SK-N-MC (cell line): ENCODE data around the gene PDCD11.

Source experiments
- DNase-seq: peaks from one replicate; pipeline ENCODE4 v3.0.0-alpha.2; 2011; ENCODE audit warnings: low read depth, low spot score
- H3K27ac ChIP-seq: fragments of 200-600 bp; sonication (generic); 2 replicates; pipeline ENCODE4 v1.5.1; 2016; ENCODE audit warnings: mixed run types
- H3K36me3 ChIP-seq: fragments of 200-600 bp; sonication (generic); 2 replicates; pipeline ENCODE4 v1.6.1; 2017; ENCODE audit warnings: antibody characterized with exemption, low read length, mixed read lengths; ENCODE audit not compliant: insufficient read depth
- H3K4me3 ChIP-seq: fragments of 200-600 bp; sonication (generic); 2 replicates; pipeline ENCODE4 v1.5.1; 2016
- H3K9ac ChIP-seq: fragments of 200-600 bp; sonication (generic); 2 replicates; pipeline ENCODE4 v1.8.0; 2017; ENCODE audit warnings: mixed run types, mixed read lengths; ENCODE audit not compliant: insufficient read length
- H3K9me3 ChIP-seq: fragments of 200-600 bp; sonication (generic); 2 replicates; pipeline ENCODE4 v1.6.1; 2017; ENCODE audit warnings: low read depth, mild to moderate bottlenecking, antibody characterized with exemption, low read length, moderate library complexity, mixed read lengths
- EZH2 ChIP-seq: fragments of 200-600 bp; sonication (generic); IDR thresholded peaks from one replicate; pipeline ENCODE4 v1.6.1; 2017; ENCODE audit warnings: antibody characterized with exemption
- FOXP2 ChIP-seq: optimal IDR thresholded peaks from 2 replicates; pipeline ENCODE3; 2011; ENCODE audit warnings: mild to moderate bottlenecking, moderate library complexity; ENCODE audit not compliant: insufficient read depth; ENCODE audit errors: extremely low read length, control extremely low read depth
- POLR2AphosphoS5 ChIP-seq: IDR thresholded peaks from 2 replicates; pipeline ENCODE4 v1.6.1; 2012; ENCODE audit warnings: mild to moderate bottlenecking, low read depth, low read length, borderline replicate concordance

PDCD11 gene

DNA sequence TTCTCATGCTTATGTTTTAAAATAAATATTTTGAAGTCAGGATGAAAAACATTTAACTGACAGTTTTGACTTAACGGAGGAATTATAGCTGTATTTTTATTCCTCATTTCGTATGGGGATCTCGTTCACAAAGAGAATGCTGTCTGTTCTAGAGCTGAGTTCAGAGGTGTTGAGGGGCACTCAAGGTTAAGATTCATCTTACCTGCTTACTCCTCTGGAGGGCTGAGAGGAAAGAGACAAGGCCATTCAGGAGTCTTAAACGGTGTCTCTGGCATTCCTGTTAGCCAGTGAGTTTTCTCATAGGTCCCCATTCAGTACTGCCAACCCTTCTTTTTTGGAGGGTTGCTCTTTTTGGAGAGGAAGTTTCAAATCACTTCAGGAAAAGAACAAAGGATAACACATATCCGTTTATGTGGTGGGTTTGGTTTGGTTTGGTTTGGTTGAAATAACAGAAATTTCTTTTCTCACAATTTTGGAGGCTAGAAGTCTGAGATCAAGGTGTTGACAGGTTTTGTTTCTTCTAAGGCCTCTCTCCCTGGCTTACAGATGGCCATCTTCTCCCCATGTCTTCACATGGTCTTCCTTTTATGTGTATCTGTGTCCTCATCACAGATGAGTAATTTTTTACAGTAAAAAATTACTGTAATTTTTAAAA, 32.7 kb downstream of the PDCD11 start:
- peaks cover 47% of the 10 kb centered on the region for H3K36me3 ChIP-seq
- H3K4me3 ChIP-seq, result no peak overlapping the region

DNA sequence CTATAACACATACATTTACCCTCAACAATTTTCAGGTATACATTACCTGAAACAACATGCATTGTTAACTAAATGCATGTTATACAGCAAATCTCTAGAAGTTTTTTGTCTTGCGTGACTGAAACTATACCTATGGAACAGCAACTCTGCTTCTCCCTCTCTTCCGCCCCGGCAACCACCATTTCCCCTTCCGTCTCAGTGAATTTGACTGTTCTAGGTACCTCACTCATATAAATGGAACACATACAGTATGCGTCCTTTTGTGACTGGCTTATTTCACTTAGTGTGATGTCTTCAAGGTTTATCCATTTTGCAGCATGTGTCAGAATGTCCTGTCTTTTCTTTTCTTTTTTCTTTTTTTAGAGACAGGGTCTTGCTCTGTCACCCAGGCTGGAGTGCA, 33.2 kb downstream of the PDCD11 start:
- no peak overlapping the region for H3K9ac ChIP-seq
- peaks cover 47% of the 10 kb centered on the region for H3K36me3 ChIP-seq
- H3K27ac ChIP-seq, result no peak overlapping the region
- no peak for DNase-seq
- H3K4me3 ChIP-seq, result no peak overlapping the region
- H3K9me3 ChIP-seq, result no peaks in the 10 kb centered on the region
- TF ChIP-seq EZH2 (no peak), POLR2AphosphoS5 (no peak)

More for the DNA sequence above, 32.7 kb downstream of the PDCD11 start:
- no peak overlapping the region for H3K9ac ChIP-seq
- no peak overlapping the region for H3K27ac ChIP-seq
- DNase-seq, result no peak
- H3K9me3 ChIP-seq, result no peaks in the 10 kb centered on the region
- TF ChIP-seq EZH2 (no peak), POLR2AphosphoS5 (no peak), FOXP2 (no peak)

DNA sequence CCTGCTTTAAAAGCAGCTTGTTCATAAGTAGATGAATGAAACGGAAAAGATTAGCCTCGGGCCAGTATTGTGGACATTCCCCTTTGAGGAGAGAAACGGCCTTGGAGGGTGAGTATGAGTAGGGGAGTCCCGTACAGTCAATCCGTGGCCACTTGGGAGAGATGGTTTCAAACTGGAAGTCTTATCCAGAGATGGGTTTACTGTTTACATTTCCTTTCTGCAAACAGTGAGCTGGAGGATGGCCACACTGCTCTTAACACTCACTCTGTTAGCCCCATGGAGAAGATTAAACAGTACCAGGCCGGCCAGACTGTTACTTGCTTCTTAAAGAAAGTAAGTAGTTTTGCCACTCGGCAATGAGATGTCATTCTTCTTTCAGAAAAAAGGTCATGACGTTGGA, 35.5 kb downstream of the PDCD11 start:
- no peak overlapping the region for H3K4me3 ChIP-seq
- H3K9me3 ChIP-seq, result no peaks in the 10 kb centered on the region
- TF ChIP-seq EZH2, result no peak
- no peak overlapping the region for H3K27ac ChIP-seq
- no peak overlapping the region for H3K9ac ChIP-seq
- H3K36me3 ChIP-seq, result peaks cover 41% of the 10 kb centered on the region
- DNase-seq, result no peak

DNA sequence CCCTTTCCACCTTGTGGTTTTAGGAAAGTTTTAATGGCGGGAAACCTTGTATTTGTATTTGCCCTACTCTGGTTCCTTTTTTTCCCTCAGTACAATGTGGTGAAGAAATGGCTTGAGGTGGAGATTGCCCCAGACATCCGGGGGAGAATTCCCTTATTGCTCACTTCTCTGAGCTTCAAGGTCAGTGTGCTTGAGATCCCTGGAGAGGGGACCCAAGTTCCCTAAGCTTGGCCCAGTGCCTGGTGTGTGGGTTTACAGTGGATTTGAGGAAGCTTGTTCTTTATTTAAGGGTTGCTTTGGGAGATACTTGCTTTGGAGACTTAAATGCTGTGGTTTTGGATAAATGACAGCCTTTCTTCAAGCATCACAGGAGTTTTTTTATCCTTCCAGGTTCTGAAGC, 37.4 kb downstream of the PDCD11 start:
- DNase-seq, result no peak
- TF ChIP-seq POLR2AphosphoS5 (no peak), EZH2 (no peak), FOXP2 (no peak)
- no peak overlapping the region for H3K9ac ChIP-seq
- peaks cover 30% of the 10 kb centered on the region for H3K36me3 ChIP-seq
- no peak overlapping the region for H3K27ac ChIP-seq
- no peak overlapping the region for H3K4me3 ChIP-seq
- no peaks in the 10 kb centered on the region for H3K9me3 ChIP-seq

DNA sequence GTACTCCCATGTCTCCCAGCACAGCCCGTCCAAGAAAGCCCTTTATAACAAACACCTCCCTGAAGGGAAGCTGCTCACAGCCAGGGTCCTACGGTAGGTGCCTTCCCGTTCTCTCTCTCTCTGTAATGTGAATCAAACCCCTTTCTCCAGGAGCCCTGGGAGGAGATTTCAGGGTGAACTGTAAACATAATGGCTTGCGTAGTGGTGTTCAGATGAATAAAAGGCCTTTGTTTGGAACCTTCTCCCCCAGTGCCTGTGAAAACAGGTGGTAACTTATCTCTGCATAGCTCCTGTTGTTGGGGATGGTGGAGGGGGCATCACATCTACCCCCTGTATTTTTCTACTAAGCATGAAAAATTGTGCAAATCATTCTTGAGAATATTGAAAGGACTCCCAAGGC, 43.4 kb downstream of the PDCD11 start:
- Histone ChIP-seq H3K9me3 (no peaks in the 10 kb centered on the region), H3K36me3 (peaks cover 7% of the 10 kb centered on the region; the same call in 1 of the 2 replicates), H3K27ac (no peak overlapping the region), H3K4me3 (no peak overlapping the region), H3K9ac (no peak overlapping the region)
- no peak for DNase-seq
- TF ChIP-seq FOXP2, result no peak
- TF ChIP-seq POLR2AphosphoS5, result no peak
- no peak for TF ChIP-seq EZH2

DNA sequence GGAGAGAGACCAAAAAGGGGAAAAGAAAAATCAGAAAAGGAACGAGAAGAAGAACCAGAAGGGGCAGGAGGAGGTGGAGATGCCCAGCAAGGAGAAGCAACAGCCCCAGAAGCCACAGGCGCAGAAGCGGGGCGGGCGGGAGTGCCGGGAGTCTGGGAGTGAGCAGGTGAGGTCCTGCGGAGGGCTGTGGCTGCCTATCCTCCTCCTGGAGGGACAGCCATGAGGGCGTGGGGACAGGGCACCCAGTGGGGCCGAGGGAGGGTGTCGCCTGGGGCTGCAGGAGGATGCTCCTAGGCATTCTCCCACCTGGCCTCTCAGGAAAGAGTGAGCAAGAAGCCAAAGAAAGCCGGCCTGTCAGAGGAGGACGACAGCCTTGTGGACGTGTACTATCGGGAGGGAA, 44.0 kb downstream of the PDCD11 start:
- Histone ChIP-seq H3K4me3 (no peak overlapping the region), H3K9me3 (no peaks in the 10 kb centered on the region), H3K36me3 (peaks cover 12% of the 10 kb centered on the region; the same call in 1 of the 2 replicates), H3K9ac (no peak overlapping the region), H3K27ac (no peak overlapping the region)
- DNase-seq, result no peak
- TF ChIP-seq FOXP2 (no peak), POLR2AphosphoS5 (no peak), EZH2 (no peak)

DNA sequence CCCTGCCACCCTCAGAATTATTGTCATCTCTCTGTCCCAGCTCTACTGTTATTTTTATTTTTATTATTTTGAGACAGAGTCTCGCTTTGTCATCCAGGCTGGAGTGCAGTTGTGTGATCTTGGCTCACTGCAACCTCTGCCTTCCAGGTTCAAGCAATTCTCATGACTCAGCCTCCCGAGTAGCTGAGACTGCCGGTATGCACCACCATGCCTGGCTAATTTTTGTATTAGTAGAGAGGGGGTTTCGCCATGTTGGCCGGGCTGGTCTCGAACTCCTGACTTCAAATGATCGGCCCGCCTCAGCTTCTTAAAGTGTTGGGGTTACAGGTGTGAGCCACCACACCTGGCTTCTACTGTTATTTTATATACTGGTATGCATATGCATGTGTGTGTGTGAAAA, 44.8 kb downstream of the PDCD11 start:
- TF ChIP-seq EZH2, result no peak
- TF ChIP-seq FOXP2, result no peak
- TF ChIP-seq POLR2AphosphoS5, result no peak
- peaks cover 19% of the 10 kb centered on the region; the same call in 1 of the 2 replicates for H3K36me3 ChIP-seq
- H3K4me3 ChIP-seq, result no peak overlapping the region
- H3K27ac ChIP-seq, result no peak overlapping the region
- DNase-seq, result no peak
- no peak overlapping the region for H3K9ac ChIP-seq
- H3K9me3 ChIP-seq, result no peaks in the 10 kb centered on the region

DNA sequence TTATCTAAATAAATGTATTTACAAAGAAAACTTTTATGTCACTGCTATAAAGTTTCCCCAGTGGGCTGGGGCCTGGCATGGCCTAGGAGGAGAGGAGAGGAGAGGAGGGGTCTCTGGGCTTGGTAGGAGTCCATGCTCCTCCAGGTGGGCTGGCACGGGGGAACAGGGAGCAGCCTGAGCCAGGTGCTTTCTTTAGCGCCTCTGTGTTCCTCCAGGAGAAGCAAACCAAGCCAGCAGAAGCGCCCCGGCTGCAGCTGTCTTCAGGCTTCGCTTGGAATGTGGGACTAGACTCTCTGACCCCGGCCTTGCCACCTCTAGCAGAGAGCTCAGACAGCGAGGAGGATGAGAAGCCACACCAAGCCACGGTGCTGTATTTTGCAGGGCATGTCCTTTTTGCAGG, 45.2 kb downstream of the PDCD11 start:
- Histone ChIP-seq H3K9ac (no peak overlapping the region), H3K36me3 (peaks cover 16% of the 10 kb centered on the region; the same call in 1 of the 2 replicates), H3K4me3 (no peak overlapping the region), H3K27ac (no peak overlapping the region), H3K9me3 (no peaks in the 10 kb centered on the region)
- DNase-seq, result no peak
- TF ChIP-seq EZH2 (no peak), FOXP2 (no peak), POLR2AphosphoS5 (no peak)

DNA sequence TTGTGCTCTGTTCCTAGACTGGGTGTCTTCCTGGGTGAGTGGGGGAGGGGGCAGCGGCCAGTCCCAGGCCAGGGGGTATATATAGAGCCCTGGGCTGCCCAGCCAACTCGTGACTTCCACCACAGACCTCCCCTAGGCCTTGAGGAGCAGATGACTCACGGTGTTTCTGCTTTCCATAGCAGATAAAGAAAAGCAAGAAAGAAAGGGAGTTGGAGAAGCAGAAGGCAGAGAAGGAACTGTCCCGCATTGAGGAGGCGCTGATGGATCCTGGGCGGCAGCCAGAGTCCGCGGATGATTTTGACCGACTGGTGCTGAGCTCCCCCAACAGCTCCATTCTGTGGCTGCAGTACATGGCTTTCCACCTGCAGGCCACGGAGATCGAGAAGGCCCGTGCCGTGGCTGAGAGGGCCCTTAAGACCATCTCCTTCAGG, 45.6 kb downstream of the PDCD11 start:
- no peaks in the 10 kb centered on the region for H3K9me3 ChIP-seq
- no peak overlapping the region for H3K27ac ChIP-seq
- H3K9ac ChIP-seq, result no peak overlapping the region
- no peak overlapping the region for H3K4me3 ChIP-seq
- TF ChIP-seq EZH2, result no peak
- TF ChIP-seq FOXP2, result no peak
- TF ChIP-seq POLR2AphosphoS5, result no peak
- DNase-seq, result no peak
- H3K36me3 ChIP-seq, result peaks cover 15% of the 10 kb centered on the region; the same call in 1 of the 2 replicates
